Fibroblast of skin of left biceps (primary cell): ENCODE measurements around the gene FGGY.

ENCODE experiments used
- DNase-seq, 2 experiments: peaks; one replicate each; pipeline ENCODE4 v3.0.0-alpha.2; 2013; ENCODE audit warnings: low read depth in 2 of 2

Gene FGGY

GRCh38 chr1:59384443-59384842 lies 87.5 kb downstream of the FGGY start:
- DNase-seq, result no peak

DNA sequence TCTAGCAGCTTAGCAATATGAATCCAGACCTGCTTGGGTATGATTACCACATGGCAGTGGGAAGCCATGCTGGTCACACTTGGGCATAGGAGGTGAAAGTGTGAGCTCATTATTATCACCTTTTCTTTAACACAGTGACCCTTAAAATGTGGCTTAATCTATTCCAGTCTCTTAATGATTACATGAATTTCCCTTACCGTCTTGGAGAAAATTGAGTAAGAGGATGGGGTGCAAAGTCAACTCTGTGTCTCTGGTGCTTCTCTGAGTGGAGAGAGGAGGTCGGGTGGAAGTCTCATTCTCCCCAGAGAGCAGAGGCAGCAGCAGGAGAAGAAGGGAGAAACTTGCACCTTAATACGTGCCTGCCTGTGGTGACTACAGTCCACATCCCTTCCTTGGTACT lies 91.3 kb downstream of the FGGY start:
- no peak for DNase-seq

GRCh38 chr1:59389847-59390246 lies 93.0 kb downstream of the FGGY start:
- no peak for DNase-seq

GRCh38 chr1:59390307-59390706 lies 93.4 kb downstream of the FGGY start:
- DNase-seq, result no peak

DNA sequence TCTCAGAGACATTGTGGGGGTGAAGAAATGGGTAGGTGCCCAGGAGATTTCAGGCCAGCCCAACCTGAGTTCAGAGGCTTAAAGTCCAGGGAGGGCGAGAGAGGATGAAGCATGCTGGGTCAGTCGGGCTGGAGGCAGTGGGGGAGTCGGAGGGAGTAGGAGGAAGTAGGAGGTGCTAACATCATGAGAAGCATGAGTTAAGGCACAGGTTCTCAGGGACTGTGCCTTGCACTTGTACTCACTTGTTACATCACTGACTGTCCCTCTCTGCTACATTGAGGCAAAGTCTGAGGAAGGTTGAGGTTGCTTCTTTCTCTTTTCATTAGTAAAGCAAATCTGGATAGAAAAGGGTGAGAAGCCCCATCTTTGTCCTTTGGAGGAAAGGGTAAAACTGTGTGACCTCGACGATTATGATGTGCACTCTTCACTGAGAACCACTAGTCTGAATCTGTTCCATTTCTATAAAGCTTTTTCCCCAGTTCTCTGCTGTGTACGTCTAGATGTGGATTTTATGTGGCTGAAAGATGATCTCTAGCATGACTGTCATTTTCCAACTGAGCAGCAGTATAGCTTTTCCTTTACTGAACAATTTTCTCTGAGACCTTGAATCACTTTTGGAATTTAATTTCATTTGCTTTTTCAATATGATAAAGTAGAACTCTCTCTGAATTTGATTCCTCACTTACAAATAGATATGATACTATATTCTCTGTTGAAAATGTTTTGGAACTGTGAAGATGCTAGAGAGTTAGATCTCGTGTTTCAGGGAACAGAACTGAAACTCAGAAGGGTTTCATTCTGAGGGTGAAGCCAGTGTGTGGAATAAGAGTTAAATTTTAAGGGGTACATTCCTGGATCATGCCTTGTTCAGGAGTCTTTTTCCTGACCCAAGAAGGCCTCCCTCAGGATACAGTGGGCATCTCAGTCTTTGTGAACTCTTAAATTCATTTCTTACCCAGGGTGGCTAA lies 94.6 kb downstream of the FGGY start:
- no peak for DNase-seq

- peak; percentile 83 to 86 for DNase-seq
These were observed 96.6 kb downstream of the FGGY start for GRCh38 chr1:59393211-59394180.

GRCh38 chr1:59394706-59395425 lies 98.0 kb downstream of the FGGY start:
- DNase-seq, result no peak

DNA sequence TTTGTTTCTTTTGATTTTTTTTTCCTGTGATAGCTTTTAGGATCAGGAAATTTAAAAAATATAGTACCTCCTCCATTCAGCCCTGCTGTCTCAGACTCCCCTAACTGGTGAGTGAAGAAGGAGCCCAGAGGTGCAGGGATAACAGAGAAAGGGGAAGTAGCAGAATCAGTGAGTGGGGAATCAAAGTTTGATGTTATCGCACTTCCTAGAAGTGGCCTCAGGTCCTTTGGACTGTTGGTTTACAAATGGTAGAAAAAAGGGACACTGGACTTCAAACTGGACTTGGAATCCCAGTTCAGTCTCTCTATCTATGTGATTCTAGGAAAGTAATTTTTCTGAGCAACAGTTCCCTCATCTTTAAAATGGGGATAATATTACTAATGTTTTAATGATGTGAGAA lies 99.5 kb downstream of the FGGY start:
- DNase-seq, result no peak

- no peak for DNase-seq
These were observed 100.4 kb downstream of the FGGY start for GRCh38 chr1:59397139-59397858.

- no peak for DNase-seq
These were observed 102.7 kb downstream of the FGGY start for GRCh38 chr1:59399642-59400041.

DNA sequence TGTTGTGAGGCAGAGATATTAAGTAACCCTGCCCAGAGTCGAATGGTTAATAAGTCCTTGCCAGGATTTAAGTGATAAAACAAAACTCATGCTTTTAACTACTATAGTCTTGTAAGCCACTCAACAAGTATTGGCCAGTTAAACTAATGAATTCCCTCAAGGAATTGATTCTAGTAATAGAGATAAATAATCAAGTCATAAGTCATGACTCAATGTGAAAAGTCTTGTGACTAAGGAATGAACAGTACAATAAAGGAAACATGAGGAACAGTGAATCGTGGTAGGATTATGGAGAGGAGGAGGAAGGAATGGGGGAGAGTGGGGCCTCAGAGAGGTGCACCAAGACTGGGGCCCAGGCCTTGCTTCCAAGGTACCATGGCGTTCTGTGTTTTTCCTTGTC lies 104.7 kb downstream of the FGGY start:
- peak in 1 of 2 experiments; percentile 15 for DNase-seq

DNA sequence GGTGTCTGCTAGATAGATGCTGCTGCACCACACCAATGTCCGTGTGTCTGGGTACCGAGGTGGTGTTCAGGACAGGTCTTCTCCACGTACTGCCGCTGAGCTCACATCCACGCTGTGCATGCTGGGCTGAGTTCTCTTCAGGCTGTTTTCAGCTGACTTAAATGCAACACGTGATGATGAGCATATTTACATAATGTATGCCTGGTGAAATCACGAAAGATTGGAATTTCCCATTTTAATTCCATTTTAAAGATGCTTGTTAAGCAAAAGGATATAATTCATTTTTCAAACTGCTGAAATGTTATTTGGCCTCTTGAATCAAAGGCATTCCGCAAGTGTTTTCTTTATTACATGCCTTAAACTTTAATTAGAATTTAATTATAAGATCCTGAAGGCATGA lies 107.9 kb downstream of the FGGY start:
- no peak for DNase-seq

DNA sequence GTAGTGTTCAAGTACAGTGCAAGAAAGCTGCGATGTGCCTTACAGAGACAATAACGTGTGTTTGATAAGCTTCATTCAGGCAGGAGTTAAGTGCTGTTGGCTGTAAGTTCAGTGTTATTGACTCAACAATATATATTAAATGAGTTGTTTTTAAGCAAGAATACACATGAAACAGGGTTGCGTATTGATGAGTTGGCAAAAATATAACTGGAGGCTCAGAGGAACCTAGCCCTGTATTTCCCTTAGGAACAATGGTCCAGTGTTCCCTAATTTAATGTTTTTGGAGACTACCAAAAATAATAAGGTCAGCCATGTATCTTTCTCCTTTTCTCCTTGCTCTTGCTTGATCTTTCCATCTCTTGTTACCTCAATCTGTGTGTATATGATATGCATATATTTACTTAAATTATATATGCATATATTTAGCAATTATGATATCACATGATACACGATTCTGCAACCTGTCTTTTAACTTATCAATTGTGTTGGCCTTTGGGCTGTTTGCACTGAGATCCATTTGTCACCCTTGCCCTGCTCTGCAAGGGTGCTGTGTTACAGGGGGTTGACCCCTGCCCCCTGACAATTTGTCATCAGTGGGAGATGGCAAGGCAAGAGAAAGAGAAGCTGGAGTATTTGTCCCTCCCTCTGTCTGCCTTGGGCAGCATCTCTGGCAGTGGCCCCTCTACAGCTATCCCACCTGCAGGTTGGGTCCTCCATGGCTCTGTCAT lies 109.7 kb downstream of the FGGY start:
- DNase-seq, result no peak

GRCh38 chr1:59408608-59409240 lies 111.8 kb downstream of the FGGY start:
- DNase-seq, result no peak

DNA sequence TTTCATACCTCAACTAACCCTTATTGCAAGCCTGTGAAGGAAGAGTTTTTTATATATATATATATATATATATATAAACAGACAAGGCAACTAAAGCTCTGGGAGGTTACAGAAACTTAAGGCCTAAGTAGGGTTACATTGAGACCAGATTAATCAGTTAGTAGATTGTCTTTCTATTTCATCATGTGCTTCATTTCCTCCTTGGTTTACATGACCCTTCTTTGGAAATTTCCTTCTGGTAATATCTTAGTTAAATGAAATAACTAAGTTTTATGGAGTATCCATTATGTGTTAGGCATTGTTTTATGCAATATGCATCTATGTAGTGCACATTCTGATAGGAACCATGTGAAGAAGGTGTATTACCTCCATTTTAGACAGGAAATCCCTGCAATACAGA lies 112.7 kb downstream of the FGGY start:
- DNase-seq, result no peak

- no peak for DNase-seq
These were observed 113.1 kb downstream of the FGGY start for GRCh38 chr1:59409986-59410385.

DNA sequence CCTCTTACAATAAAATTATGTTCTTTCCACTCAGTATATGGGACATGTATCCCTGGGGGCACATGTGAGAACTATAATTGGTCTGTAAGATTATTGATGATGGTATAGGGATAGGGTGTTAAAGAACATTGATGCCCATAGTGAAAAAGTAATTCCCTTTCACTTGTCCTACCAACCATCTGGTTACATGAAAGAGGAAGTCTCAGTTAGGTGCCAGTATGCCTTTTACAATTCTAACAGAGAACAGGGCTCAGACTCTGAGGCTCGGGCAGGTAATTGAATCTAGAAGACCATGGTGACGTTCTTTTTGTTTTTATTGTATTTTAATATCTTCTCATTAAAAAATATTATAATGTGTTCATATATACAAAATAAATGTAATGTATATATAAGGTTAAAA lies 113.6 kb downstream of the FGGY start:
- no peak for DNase-seq

DNA sequence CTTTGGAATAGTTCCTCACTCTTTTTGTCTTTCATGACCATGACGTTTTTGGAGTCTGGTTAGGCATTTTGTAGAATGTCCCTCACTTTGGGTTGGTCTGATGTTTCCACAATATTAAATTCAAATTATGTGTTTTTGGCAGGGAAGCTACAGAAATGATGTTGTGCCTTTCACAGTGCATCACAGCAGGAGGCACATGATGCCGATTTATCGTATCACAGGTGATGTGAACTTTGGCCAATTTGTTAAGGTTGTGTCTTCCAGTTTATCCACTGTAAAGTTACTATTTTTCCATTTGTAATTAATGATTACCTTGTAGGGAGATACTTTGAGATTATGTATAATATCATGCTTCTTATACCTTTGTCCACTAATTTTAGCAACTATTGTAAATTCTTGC lies 114.3 kb downstream of the FGGY start:
- no peak for DNase-seq

- no peak for DNase-seq
These were observed 115.9 kb downstream of the FGGY start for GRCh38 chr1:59412718-59413326.

DNA sequence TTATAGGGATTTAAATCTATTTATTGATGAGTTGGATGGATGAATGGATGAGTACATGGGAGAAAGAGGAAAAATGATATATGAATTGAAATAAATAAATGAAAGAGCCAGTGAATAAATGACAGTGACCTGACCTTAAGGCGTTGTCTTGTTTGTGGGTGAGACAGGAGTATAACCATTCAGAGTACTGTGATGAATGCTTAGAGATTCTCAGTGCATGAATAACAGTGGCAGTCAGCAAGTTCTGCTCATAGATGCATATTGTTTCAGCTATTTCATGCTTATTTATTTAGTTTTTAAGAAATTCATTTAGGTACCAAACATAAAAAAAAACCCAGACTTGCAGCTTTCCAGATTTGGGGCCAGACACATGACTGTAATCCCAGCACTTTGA lies 116.4 kb downstream of the FGGY start:
- DNase-seq, result no peak
